GM18519 (cell line): ENCODE measurements around the gene KRTAP5-5.
"Not testable (repeated sequence)": the region's sequence is repeated elsewhere in the genome, so short reads cannot be mapped to it uniquely, and the experiment has no call there.

Experiments
- ATAC-seq: cut with Tn5 transposase; IDR thresholded peaks from one replicate; pipeline ENCODE4 v1.9.1; 2021; ENCODE audit warnings: mild to moderate bottlenecking, moderate library complexity; ENCODE audit not compliant: unreplicated experiment, low FRiP score

KRTAP5-5 gene

GRCh38 chr11:1605923-1606322 lies 23.7 kb upstream of the KRTAP5-5 start:
- not testable (repeated sequence) for ATAC-seq

- ATAC-seq, result not testable (repeated sequence)
Observed at GRCh38 chr11:1607156-1607845, 22.3 kb upstream of the KRTAP5-5 start.

GRCh38 chr11:1607901-1608300 lies 21.7 kb upstream of the KRTAP5-5 start:
- not testable (repeated sequence) for ATAC-seq

DNA sequence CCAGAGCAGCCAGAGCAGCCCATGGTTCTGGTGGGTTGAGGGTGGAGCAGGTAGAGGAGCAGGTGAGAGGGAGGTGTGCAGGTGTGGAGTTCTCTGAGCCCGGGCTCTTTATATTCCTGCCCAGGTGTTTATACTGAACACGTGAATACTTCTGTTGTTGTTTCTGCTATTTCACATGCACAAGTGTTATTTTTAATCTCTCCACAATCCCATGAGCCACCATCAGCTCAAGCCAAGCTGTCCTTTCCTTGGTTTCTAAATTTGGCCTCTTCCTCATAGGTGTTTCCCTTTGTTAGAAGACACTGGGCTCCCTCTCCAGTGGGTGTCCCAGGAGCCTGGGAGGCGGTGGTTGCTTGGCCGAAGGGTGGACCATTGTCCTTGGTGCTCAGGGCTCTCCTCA lies 21.2 kb upstream of the KRTAP5-5 start, which contains the start of gene KRTAP5-3:
Gene KRTAP5-3 (minus strand): TSS at position 101 of the 400 bp plus-strand sequence. CDS start 78 bp downstream, at position 23.
- ATAC-seq, result no peak

GRCh38 chr11:1618231-1618630 lies 11.3 kb upstream of the KRTAP5-5 start:
- ATAC-seq, result no peak

- no peak for ATAC-seq
Observed at GRCh38 chr11:1619449-1619848, 10.1 kb upstream of the KRTAP5-5 start.

- no peak for ATAC-seq
Observed at GRCh38 chr11:1622086-1622485, 7.5 kb upstream of the KRTAP5-5 start, which contains the start of gene KRTAP5-4. Gene KRTAP5-4 (minus strand): TSS chr11:1622138. CDS start chr11:1622093, 45 bp downstream.

DNA sequence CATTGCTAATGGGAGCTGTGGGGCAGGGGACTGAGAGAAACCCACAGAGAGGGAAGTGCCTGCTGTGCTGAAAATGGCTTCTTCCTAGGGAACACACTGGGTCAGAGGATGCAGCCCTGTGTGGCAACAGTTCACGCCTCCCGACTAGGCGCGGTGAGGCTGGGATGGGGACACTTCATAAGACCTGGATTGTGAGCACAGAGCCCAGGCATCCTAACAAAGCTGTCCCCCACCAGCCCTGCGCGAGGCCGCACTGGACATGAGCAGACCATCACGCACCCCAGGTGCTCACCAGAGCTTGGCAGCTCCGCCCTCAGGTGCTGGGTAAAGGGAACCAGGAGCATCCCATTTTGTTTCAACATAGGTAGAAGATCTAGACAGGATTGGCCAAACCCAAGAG lies 5.9 kb upstream of the KRTAP5-5 start:
- no peak for ATAC-seq

- no peak for ATAC-seq
Observed at GRCh38 chr11:1624621-1625020, 5.0 kb upstream of the KRTAP5-5 start.

GRCh38 chr11:1625541-1625940 lies 4.0 kb upstream of the KRTAP5-5 start:
- no peak for ATAC-seq

DNA sequence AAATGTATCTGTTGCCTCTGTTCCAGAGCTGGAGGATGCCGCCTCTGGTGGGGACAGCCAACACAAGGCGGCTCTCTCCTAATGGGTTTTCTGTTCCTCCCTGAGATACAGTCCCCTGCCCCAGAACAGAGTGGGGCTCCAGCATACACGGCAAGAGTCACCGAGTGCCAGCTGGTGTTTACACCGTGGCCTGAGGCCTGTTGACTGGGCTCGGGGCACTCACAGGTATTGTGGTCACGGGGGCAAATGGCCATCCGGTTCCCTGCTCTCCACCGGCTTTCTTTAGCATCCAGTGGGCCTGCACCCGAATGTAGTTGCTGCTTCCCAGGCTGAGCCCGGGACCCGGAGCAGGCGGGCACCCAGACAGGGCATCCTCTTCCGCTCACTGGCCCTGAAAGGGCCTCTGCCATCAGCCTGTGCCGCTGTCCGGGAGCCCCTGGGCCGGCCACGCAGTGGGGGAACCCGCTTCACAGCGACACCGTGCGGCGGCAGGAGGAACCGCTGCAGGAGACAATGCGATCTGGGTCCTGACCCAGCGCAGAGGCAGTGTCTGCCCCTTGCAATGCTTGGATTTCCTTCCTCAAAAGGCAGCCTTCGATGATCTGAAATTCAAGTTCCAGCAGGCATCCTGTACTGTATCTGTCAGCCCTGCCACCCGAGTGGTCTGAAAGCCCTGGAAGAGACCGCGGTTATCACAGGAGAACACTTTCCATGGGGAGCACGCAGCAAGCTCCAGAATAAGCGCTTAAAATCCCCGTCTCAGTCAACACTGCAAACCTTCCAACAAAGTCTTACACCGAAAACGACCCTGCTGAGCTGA lies 859 bp upstream of the KRTAP5-5 start:
- ATAC-seq, result no peak

DNA sequence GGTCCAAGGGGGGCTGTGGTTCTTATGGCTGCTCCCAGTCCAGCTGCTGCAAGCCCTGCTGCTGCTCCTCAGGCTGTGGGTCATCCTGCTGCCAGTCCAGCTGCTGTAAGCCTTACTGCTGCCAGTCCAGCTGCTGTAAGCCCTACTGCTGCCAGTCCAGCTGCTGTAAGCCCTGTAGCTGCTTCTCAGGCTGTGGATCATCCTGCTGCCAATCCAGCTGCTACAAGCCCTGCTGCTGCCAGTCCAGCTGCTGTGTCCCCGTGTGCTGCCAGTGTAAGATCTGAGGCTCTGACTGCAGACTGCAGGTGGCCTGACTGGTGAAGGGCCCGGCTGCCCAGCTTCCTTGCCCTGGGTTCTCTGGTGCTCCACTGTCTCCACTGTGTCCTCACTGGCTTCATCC lies 696 bp downstream of the KRTAP5-5 start:
- no peak for ATAC-seq

DNA sequence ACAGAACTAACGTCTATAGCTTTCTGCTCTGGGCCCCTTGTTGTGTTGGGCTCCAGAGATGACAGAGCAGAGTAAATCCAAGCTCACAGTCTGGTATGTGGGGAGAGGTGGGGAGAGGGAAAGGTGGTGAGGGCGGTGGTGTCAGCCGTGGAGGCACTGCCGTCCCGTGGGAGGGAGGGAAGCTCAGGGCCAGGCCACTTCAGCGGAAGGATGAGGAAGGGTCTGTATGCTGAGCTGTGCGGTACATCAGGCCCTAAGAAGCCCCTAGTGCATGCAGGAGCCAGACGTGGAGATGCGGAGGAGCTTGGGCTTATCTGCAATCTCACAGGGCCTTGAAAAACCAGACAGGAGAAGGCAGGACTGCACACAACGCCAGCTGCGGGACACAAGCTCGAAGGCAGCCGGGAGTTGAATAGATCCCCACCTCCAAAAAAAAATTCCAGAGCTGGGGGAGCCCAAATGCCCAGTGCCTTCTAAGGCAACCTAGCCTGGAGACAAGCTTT lies 1.5 kb downstream of the KRTAP5-5 start:
- no peak for ATAC-seq

DNA sequence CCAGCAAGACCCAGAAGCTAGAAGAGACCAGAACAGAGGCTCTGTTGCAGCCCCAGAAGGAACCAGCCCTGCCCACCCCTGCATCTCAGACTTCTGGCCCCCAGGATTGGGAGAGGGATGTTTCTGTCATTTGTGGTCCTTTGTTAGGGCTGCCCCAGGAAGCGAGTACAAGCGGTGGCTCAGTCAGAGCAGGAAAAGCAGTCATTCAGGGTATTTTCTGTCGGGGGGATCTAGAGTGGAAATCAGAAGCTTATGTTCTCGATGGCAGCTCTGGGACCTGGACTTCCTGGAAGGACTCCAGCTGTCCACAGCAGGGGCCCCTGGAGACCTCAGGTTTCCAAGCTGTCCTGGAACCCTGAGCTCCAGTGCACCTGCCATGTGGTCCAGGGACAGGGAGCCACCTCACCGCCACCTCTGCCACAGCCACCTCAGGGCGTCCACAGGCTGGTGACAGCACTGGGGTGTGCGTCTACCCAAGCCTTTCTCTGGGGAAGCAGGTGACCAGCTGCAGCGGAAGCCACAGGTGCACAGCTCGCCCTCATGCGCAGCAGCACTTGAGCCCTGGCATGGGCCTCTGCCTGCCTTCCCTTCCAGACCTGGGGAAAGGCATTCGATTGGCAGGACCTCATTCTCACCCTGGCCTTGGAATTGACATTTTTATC lies 2.6 kb downstream of the KRTAP5-5 start:
- no peak for ATAC-seq

GRCh38 chr11:1633864-1634263 lies 4.3 kb downstream of the KRTAP5-5 start:
- ATAC-seq, result no peak

- ATAC-seq, result no peak
Observed at GRCh38 chr11:1636291-1636950, 6.8 kb downstream of the KRTAP5-5 start.

DNA sequence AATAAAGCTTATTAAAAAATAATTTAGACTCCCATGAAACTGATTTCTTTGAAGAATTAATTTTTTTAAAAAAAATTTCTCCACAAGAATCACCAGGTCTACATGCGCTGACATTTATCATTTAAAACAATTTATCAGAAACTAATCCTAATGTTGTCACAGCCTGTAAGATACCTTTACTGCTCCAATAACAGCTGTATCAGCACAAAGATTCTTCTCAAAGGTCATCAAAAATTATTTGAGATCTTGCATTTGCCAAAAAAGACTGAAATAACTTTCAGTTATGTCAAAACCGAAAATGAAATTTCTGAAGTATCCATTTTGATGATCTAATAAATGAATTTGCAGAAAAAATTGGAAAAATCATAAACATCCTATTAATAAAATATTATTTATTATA lies 8.1 kb downstream of the KRTAP5-5 start:
- no peak for ATAC-seq

DNA sequence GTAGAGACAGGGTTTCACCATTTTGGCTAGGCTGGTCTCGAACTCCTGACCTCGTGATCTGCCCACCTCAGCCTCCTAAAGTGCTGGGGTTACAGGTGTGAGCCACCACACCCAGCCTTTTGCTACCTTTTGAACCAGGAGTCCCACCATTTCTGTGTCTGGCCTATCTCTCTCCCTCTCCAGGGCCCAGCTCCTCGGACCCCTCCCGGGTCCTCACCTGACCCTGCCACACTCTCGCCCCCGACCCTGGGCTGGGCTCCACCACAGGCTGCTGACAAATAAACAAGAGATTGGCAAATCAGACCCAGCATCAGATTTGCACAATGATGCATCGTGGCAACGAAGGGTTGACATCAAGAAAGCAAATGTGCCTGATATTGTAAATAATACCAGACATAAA lies 8.8 kb downstream of the KRTAP5-5 start:
- no peak for ATAC-seq

GRCh38 chr11:1639102-1639620 lies 9.6 kb downstream of the KRTAP5-5 start:
- no peak for ATAC-seq

- ATAC-seq, result no peak
Observed at GRCh38 chr11:1639666-1640065, 10.1 kb downstream of the KRTAP5-5 start.
